Activated naive CD4-positive, alpha-beta T cell treated with anti-CD3 and anti-CD28 coated beads, Interleukin-2, amount 50 U/mL, for 72 hours (primary cell): ENCODE results near the gene TYMP. TPM values are rescaled to one million over a fixed set of nuclear protein-coding genes. Genes with fewer than 3 reads are reported as not detected.

Experiments used
- ATAC-seq, 2 donors: fragments of 150-1000 bp; cut with Tn5 transposase; 2 replicates each; pipeline ENCODE4 v1.10.0; 2021; ENCODE audit warnings: mild to moderate bottlenecking in 2 of 2, moderate library complexity in 2 of 2
- DNase-seq, 2 donors: peaks; one replicate each; pipeline ENCODE4 v3.0.0; 2021 to 2022; ENCODE audit warnings: low spot score in 2 of 2
- H3K27ac Mint-ChIP-seq, 2 donors: one replicate each; pipeline ENCODE4 v1.8.0; 2022; ENCODE audit warnings: mild to moderate bottlenecking in 2 of 2, mixed read lengths in 2 of 2
- H3K36me3 Mint-ChIP-seq, 2 donors: one replicate each; pipeline ENCODE4 v1.8.0; 2022; ENCODE audit warnings: mixed read lengths in 2 of 2
- H3K9me3 Mint-ChIP-seq, 2 donors: one replicate each; pipeline ENCODE4 v1.8.0; 2022; ENCODE audit warnings: mixed read lengths in 2 of 2
- total RNA-seq, 2 donors: library from RNA; stranded (reverse); gene quantifications; one replicate each; pipeline ENCODE4 v1.2.3, GENCODE V29; 2022

Gene TYMP
- total RNA-seq, 2 donors from 2014 or later = 20.8 to 74.5 TPM

DNA sequence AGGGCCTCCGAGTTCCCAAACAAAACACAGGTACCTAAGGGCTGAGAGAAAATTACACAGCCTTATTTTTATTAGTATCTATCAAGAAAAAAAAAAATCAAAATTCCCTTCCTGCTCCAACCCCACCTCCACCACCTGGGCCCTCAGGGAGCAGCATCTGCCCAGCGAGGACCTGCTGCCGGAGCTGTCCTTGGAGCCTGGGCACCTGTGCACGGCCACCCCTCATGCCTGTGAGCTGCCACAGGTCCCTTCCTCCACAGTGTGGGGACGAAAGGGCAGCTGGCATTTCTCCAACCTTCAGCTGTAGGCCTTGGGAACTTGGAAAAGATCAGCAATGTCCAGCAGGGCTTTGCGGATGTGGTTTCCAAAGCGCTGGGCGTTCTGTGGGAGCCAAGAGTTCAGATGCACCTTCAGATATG, 39.2 kb upstream of the TYMP start:
- ATAC-seq (no peak), DNase-seq (no peak)
- Mint-ChIP-seq H3K9me3 (no peaks in the 10 kb centered on the region), H3K36me3 (peaks cover 5 to 7% of the 10 kb centered on the region in 2 donors), H3K27ac (no peak overlapping the region)

DNA sequence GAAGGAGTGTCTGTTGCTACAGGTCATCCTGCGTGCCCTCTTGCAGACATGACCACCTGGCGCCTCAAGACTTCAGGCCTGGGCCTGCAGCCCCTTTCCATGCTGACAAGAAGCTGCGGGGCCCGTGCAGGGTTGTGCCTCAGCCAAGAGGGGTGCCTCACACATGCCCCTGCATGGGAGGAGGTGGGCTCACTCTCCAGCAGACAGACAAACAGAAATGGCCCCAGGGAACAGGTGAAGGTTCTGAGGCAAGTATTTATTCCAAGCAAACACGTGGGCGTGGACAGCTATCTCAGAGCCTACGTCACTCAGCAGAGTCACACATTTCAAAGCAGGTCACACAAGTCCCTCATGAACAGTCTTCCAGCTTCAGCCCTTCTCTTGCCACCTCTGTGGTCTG, 38.8 kb upstream of the TYMP start:
- ATAC-seq (no peak), DNase-seq (no peak)
- Mint-ChIP-seq H3K27ac (no peak overlapping the region), H3K9me3 (no peaks in the 10 kb centered on the region), H3K36me3 (peaks cover 5 to 7% of the 10 kb centered on the region in 2 donors)

DNA sequence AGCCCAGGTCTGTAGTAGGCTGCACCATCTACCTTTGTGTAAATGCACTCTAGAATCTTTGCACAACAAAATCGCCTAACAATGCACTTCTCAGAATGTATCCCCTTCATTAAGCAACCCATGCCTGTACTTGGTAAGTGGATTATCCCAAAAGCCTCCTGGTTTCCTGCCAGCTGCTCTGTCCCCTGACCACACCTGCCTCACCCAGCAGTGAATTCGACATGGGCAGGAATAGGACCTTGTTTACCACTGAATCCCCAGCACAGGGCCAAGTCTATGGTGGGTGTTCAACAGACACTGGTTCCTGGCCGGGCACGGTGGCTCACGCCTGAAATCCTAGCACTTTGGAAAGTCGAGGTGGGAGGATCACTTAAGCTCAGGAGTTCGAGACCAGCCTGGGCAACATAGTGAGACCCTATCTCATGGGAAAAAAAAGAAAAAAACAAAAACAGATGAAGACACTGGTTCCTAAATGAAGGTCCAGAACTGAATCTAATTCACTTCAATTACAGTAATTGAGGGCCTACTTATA, 38.0 kb upstream of the TYMP start:
- ATAC-seq (no peak), DNase-seq (no peak)
- H3K9me3 Mint-ChIP-seq = no peaks in the 10 kb centered on the region
- no peak overlapping the region for H3K27ac Mint-ChIP-seq
- H3K36me3 Mint-ChIP-seq = peaks cover 5 to 6% of the 10 kb centered on the region in 2 donors

DNA sequence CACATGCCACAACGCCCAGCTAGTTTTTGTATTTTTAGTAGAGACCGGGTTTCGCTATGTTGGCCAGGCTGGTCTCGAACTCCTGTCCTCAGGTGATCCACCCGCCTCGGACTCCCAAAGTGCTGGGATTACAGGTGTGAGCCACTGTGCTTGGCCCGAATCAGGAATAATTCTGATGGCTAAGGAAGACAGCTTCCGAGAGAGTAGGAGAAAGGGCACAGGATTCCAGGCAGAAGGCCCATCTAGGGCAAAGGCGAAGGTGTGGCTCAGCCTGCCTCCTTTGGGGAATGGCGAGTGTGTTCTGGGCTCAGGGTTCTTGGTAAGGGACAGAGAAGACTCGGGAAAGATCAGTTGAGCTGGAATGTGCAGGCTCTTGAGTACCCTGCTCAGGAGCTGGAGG, 34.5 kb upstream of the TYMP start:
- Mint-ChIP-seq H3K9me3 (no peaks in the 10 kb centered on the region), H3K27ac (no peak overlapping the region), H3K36me3 (peaks cover 0 to 3% of the 10 kb centered on the region in 2 donors)
- DNase-seq (no peak), ATAC-seq (no peak)

DNA sequence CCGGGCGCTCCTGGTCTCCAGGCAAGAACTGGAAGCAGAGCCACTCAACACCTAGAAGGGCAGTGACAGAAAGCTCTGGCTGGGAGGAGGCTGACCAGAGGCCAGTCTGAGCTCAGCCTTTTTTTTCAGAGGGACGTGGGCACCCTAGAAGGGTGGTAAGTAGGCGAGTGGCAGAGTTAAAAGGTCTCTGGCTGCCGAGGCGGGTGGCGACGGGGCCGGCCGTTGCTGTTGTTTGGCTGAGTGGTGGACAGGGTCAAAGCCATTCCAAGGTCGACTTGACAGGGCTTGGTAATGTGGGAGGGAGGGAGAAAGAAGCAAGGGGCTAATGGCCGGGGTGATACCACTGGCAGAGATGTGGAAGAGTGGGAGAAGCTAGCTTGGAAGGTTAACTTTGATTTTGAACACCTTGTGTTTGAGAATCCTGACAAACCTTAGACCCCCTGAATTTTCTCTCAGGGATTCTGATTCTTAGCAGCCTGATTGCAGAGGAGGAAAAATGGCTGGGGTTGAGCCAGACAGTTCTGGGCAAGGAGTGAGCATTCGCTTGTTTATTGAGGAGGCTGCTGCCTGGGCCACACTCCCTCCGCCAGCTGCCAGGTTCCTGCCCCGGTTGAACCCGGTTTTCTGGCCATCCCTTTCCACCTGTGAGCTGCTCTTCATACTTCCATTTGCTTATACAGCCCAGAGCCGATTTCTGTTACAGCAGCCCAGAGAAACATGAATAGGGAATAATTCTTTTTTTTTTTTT, 33.8 kb upstream of the TYMP start:
- no peak for ATAC-seq
- Mint-ChIP-seq H3K9me3 (no peaks in the 10 kb centered on the region), H3K27ac (peak overlapping the region; percentile 48 to 81), H3K36me3 (no peaks in the 10 kb centered on the region)
- no peak for DNase-seq

DNA sequence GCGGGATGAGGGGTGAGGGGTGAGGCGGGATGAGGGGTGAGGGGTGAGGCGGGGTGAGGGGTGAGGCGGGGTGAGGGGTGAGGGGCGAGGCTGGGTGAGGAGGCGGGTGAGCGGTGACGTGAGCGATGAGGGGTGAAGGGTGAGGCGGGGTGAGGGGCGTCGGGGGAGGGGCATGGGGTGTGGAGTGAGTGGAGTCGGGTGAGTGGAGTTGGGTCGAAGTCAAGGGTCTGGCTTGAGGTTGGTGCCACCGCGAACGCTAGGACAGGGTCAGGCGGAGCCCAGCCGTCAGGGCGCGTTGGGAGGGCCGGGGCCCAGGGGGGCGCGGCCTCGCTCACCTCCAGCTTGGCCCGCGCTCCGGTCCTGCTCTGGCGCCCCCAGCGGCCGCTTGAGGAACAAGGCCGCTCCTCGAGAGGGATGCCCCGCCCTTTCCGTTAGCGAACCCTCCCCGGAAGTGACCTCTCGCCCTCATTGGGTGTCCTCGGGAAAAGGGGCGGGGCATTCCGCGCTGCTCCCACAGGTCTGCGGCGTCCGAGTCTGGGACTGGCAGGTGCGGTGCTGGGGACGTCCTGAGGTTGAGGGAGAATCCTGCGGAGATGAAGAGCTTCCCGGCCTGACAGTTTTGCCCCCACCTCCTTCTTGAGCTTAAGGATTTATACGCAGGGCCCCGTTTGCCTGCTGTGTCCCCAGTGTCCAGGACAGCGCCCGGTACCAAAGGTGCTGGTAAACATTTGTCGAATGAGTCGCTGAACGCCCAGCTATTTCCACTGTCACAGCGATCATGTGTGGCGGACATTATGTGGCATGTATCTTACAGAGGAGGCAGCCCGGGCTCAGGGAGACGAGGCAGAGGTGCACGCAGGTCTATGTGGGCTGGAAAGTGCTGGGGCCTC, 33.0 kb upstream of the TYMP start, which contains the start of gene SYCE3:
Gene SYCE3 (minus strand): TSS at position 397 of the 890 bp plus-strand sequence. CDS start 6,514 bp downstream, outside the sequence.
- H3K36me3 Mint-ChIP-seq = no peaks in the 10 kb centered on the region
- DNase-seq (peak; percentile 98 to 100), ATAC-seq (peak; percentile 97 to 98)
- H3K27ac Mint-ChIP-seq = peak within 1 kb of the TSS; percentile 81 to 91
- H3K9me3 Mint-ChIP-seq = no peaks in the 10 kb centered on the region

DNA sequence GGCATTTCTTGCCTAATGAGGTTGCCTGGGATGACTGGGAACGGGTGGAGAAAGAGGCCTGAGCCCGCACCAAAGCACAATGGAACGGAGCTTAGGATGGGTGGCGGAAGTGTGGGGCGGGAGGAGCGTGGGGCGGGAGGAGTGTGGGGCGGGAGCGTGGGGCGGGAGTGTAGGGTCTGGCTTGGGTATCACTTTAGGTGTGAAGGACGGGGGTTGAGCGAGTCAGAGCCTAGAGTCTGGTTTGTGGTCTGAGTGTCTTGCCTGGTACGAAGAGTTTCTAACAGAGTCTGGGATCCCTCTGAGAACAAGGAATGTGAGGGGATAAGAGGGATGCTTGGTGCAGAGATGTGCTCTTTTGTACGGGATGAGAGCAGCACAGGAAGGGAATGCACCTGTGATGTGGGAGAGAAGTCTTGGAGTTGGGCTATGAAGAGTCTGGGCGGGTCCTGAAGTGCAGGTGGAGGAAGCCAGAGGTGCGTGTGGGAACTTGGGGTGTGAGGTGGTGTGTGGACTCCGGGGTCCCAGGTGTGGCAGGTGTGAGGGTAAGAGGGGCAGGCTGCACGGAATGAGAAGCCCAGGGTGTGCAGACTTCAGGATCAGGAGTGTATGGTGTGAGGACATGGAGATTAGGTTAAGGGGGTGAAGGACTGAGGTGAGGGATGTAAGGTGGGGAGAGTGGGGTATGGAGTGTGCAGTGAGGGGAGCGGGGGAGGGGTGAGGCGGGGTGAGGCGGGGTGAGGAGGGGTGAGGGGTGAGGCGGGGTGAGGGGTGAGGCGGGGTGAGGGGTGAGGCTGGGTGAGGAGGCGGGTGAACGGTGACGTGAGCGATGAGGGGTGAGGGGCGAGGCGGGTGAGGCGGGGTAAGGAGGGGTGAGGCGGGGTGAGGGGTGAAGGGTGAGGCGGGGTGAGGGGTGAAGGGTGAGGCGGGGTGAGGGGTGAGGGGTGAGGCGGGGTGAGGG, 31.9 kb upstream of the TYMP start:
- DNase-seq (no peak), ATAC-seq (no peak)
- no peaks in the 10 kb centered on the region for H3K36me3 Mint-ChIP-seq
- no peaks in the 10 kb centered on the region for H3K9me3 Mint-ChIP-seq
- peak overlapping the region; percentile 25 to 91 for H3K27ac Mint-ChIP-seq

DNA sequence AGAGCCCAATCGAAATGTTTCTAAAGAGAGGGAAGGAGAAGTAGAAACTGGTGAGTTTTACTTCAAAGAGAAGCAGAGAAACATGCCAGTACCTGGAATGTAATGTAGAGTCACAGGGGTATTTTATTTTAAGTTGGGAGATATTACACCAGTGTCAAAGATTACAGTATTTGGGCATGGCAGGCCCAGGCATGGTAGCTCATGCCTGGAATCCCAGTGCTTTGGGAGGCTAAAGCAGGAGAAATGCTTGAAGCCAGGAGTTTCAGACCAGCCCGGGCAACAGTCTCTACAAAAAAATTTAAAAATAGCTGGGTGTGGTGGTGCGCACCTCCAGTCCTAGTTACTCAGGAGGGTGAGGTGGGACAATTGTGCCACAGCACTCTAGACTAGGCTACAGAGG, 30.2 kb upstream of the TYMP start:
- Mint-ChIP-seq H3K9me3 (no peaks in the 10 kb centered on the region), H3K27ac (peak overlapping the region in 1 of 2 donors; percentile 8), H3K36me3 (no peaks in the 10 kb centered on the region)
- DNase-seq (no peak), ATAC-seq (no peak)

DNA sequence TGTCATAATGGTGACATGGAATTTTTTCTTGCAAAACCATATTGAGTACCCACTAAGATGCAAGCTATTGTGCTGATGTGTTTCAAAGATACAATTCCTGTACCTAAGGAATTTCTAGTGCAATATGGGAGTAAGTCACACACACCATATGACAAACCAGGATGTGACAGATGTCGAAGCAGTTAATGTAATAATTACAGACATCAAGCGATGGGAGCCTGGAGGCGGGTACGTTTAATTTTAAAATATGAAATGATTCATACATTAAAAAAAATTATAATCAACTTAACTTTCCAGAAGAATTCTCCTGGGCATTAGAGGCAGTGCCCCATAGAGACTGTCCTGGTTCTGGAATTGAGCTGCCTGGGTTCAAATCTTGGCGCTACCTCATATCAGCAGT, 26.9 kb upstream of the TYMP start:
- ATAC-seq = no peak
- Mint-ChIP-seq H3K36me3 (no peaks in the 10 kb centered on the region), H3K9me3 (no peaks in the 10 kb centered on the region), H3K27ac (no peak overlapping the region)
- DNase-seq = no peak

DNA sequence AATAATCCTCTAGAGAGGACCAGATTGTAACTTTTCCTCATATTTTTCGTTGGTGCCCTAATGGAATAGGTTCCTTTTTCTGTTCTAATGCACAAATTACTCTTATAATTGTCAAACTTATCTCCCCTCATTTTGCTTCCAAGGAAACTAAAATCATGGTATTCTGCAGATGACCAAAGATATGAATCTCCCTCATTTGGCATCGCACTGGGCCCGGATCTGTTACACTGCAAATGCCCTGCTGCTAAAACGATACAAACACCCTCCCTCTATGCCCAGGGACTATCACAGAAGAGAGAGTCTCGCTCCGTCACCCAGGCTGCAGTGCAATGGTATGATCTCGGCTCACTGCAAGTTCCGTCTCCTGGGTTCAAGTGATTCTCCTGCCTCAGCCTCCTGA, 23.5 kb upstream of the TYMP start:
- peak overlapping the region in 1 of 2 donors; percentile 69 for H3K27ac Mint-ChIP-seq
- DNase-seq = no peak
- no peak for ATAC-seq
- H3K36me3 Mint-ChIP-seq = peaks cover 4 to 12% of the 10 kb centered on the region in 2 donors
- H3K9me3 Mint-ChIP-seq = no peaks in the 10 kb centered on the region

DNA sequence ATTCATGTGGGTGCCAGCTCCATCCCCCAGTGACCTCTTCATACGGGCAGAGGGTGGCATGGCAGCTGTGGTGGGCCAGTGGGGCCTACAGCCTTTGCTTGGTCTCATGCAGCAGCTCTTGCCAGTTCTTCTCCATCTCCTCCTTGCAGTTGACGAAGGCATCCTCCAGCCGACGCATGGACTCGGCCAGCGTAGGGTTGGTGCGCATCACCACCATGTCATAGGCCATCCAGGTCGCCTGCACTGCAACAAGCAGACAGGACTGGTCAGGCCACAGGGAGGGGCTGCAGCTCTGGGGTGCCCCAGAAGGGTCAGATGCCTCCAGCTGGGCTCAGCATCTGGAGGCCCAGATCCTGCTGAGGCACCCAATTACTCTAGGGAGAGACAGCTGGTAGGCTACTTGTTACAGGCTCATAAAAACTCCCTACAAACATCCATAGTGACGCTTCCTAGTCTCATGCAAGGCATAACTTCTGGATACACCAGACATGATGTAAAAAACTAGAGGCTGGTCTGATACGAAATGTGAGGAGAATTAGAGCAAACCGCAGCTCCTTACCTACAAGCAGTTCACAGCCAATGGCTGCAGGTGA, 21.4 kb upstream of the TYMP start:
- no peaks in the 10 kb centered on the region for H3K9me3 Mint-ChIP-seq
- ATAC-seq = no peak
- no peak for DNase-seq
- peaks cover 4 to 12% of the 10 kb centered on the region in 2 donors for H3K36me3 Mint-ChIP-seq
- H3K27ac Mint-ChIP-seq = peak overlapping the region in 1 of 2 donors; percentile 56

DNA sequence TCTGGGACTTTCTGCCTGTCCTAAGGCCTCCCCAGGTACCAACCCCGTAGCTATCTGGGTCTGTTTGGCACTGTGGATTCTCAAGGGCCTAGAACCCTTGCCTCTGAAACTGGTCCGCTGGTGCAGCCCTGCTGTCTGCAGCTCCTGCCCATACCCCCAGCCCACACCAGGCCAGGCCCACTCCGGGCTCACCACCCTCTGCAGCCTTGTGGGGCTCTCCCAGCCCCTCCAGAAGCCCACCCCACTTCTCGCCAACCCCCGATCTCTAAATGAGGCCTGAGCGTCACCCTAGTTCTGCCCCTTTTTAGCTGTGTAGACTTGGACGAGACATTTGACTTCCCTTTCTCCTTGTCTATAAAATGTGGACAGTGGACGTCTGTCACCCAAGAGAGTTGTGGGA, 20.6 kb upstream of the TYMP start:
- H3K36me3 Mint-ChIP-seq = peaks cover 4 to 12% of the 10 kb centered on the region in 2 donors
- peak overlapping the region in 1 of 2 donors; percentile 74 for H3K27ac Mint-ChIP-seq
- DNase-seq = no peak
- no peak for ATAC-seq
- H3K9me3 Mint-ChIP-seq = no peaks in the 10 kb centered on the region

DNA sequence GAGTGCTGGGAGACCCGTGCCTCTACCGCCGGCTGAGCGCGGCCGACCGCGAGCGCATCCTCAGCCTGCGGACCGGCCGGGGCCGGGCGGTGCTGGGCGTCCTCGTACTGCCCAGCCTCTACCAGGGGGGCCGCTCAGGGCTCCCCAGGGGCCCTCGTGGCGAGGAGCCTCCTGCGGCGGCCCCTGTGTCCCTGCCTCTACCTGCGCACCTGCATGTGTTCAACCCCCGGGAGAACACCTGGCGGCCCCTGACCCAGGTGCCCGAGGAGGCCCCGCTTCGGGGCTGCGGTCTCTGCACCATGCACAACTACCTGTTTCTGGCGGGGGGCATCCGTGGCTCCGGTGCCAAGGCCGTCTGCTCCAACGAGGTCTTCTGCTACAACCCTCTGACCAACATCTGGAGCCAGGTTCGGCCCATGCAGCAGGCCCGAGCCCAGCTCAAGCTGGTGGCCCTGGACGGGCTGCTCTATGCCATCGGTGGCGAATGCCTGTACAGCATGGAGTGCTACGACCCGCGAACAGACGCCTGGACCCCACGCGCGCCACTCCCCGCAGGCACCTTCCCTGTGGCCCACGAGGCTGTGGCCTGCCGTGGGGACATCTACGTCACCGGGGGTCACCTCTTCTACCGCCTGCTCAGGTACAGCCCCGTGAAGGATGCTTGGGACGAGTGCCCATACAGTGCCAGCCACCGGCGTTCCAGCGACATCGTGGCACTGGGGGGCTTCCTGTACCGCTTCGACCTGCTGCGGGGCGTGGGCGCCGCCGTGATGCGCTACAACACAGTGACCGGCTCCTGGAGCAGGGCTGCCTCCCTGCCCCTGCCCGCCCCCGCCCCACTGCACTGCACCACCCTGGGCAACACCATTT, 19.3 kb upstream of the TYMP start:
- ATAC-seq (peak; percentile 3 to 35), DNase-seq (no peak)
- Mint-ChIP-seq H3K9me3 (no peaks in the 10 kb centered on the region), H3K36me3 (peaks cover 4 to 12% of the 10 kb centered on the region in 2 donors), H3K27ac (peak overlapping the region; percentile 74 to 82)

DNA sequence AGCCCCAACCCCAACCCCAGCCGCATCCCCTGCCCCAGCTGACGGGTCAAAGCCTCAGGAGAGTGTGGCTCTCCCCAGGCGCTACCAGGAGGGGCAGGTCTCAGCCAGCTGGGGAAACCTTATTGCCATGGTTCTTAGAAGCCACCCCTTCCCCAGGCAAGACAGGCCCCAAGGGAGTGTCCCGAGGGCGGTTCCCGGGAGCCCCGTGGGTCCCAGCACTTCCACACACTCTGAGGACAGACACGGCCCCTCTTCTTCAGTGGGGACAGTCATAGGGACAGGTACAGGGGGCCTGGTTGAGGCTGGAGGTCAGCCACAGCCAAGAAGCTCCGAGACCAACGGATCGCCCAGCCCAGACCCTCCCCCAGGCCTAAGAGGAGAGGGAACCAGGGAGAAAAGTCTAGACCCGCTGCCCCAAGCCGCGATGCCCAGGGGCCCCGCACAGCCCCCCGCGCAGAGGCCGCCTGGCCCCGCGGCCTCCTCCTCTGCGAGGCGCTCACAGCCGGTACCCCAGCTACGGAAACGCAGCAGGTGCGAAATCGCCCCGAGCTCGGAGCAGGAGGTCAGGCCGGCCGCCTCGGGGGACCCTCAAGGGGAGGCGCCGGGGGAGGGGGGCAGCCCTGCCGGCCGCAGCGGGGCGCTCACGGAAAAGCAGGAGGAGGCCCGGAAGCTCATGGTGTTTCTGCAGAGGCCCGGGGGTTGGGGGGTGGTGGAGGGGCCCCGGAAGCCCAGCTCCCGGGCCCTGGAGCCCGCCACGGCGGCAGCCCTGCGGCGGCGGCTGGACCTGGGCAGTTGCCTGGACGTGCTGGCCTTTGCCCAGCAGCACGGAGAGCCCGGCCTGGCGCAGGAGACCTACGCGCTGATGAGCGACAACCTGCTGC, 18.5 kb upstream of the TYMP start:
- DNase-seq = peak in 1 of 2 donors; percentile 64
- H3K36me3 Mint-ChIP-seq = peaks cover 4 to 12% of the 10 kb centered on the region in 2 donors

More for the DNA sequence above, 18.5 kb upstream of the TYMP start:
- peak; percentile 49 to 56 for ATAC-seq
- Mint-ChIP-seq H3K9me3 (no peaks in the 10 kb centered on the region), H3K27ac (peak overlapping the region; percentile 46 to 88)
